GM12892 (cell line): ENCODE data around the gene RFNG.

Source experiments
- POLR2A ChIP-seq: IDR thresholded peaks from 2 replicates; pipeline ENCODE4 v1.6.1; 2011; ENCODE audit warnings: low read depth, low read length, control low read depth
- POLR2AphosphoS5 ChIP-seq: IDR thresholded peaks from 2 replicates; pipeline ENCODE4 v1.6.1; 2011; ENCODE audit warnings: low read depth, low read length, control low read depth

- TF ChIP-seq POLR2AphosphoS5 (no peak), POLR2A (no peak)
Measured at GRCh38 chr17:82029391-82029790, 22.2 kb downstream of the RFNG start.
